ENCODE results near the gene IGFBP3.

Gene IGFBP3

DNA sequence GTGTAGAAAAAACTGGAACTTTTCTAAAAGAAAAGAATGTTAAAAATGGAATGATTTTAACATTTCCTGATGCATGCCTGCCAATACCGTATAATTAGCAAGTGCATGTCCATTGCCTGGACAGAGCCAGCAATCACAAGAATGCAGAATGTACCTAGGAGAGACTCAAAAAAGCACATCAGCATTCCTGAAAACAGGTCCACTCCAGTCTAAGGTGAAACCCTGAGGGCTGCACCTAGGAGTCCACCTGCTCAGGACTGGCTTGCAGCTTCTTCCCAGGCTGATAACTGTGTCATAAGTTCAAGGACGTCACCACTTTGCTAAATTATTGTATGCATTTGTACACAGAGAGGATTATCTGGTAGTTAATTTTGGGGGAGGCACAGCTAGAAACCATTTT, 53.6 kb downstream of the IGFBP3 start:
- DNase-seq, result no peak

DNA sequence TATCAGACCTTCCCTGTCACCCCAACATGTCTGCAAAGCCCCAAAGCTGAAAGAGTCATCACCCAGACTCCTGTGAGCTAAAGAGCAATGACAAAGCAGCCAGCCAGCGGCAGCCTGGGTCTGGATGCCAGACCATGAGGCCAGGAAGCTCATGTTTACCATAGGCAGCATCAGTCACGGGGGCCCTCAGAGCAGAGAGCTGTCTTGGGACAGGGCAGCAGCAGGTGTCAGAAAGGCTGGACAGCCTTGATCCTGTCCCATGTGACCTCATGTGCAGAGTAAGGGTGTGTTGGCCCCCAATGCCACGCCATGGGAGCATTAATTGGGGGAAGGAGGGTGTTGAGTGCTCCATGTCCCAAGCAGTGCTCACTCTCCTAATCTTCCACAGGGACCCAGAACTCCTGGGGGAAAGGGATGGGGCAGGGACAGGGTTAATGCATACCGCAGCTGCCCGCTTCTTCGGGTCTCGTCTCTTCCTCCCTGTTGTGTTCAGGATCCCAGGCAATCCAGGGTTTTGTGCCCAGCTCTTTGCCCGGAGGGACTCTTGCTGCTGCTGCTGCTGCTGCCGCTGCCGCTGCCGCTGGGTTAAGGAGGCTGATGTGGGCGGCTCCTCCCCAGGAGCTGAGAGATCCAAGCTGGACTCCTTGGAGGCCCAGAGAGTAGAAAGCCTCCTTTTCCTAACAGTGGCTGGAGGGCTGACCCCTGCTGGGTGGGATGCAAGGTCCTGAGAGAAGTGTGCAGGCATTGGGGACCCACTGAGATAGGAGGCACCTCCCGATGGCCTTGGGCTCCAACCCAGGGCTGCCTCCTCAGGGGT, 55.3 kb downstream of the IGFBP3 start:
- DNase-seq, result no peak

DNA sequence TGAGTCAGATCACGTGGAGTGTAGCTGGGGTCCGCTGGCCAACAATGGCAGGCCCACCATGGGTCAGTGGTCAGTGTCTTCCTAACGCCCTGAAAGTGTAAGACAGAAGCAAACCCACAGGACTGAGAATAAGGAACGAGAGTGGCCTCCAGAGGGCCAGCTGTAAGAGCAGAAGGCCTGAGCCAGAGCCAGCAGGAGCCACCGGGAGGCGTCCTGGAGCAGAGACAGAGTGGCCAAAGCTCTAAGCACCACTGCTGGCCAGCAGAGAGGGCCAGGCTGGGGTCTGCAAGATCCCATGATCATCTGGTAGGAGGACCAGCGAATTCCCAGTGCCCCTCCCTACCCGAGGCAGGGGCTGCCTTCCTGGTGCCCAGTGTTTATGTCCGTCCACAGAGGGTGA, 57.4 kb downstream of the IGFBP3 start:
- DNase-seq, result no peak
